HG02840 (cell line): ENCODE results near the gene KCTD20.

Experiments
- ATAC-seq: cut with Tn5 transposase; IDR thresholded peaks from one replicate; pipeline ENCODE4 v1.9.1; 2021; ENCODE audit warnings: mild to moderate bottlenecking, moderate library complexity, moderate number of reproducible peaks; ENCODE audit not compliant: unreplicated experiment, low FRiP score

Gene KCTD20

GRCh38 chr6:36523936-36524499, 81.2 kb downstream of the KCTD20 start:
- no peak for ATAC-seq

- ATAC-seq: no peak
Measured at GRCh38 chr6:36524871-36525270, 82.1 kb downstream of the KCTD20 start.

GRCh38 chr6:36525346-36525745, 82.5 kb downstream of the KCTD20 start:
- ATAC-seq: no peak

- ATAC-seq: no peak
Measured at GRCh38 chr6:36526066-36526465, 83.3 kb downstream of the KCTD20 start.

- ATAC-seq: no peak
Measured at GRCh38 chr6:36533321-36533720, 90.5 kb downstream of the KCTD20 start.

GRCh38 chr6:36536873-36537547, 94.2 kb downstream of the KCTD20 start:
- no peak for ATAC-seq

- ATAC-seq: no peak
Measured at GRCh38 chr6:36539814-36540568, 97.2 kb downstream of the KCTD20 start.
